Measurements from ENCODE around the gene GSN. TPM values are rescaled to one million over a fixed set of nuclear protein-coding genes. Genes with fewer than 3 reads are reported as not detected.
A peak's percentile ranks its signal among the peaks of the same experiment; 100 is the strongest.

GSN gene
- total RNA-seq, 1 experiment from 2014 or later: 162 TPM

DNA sequence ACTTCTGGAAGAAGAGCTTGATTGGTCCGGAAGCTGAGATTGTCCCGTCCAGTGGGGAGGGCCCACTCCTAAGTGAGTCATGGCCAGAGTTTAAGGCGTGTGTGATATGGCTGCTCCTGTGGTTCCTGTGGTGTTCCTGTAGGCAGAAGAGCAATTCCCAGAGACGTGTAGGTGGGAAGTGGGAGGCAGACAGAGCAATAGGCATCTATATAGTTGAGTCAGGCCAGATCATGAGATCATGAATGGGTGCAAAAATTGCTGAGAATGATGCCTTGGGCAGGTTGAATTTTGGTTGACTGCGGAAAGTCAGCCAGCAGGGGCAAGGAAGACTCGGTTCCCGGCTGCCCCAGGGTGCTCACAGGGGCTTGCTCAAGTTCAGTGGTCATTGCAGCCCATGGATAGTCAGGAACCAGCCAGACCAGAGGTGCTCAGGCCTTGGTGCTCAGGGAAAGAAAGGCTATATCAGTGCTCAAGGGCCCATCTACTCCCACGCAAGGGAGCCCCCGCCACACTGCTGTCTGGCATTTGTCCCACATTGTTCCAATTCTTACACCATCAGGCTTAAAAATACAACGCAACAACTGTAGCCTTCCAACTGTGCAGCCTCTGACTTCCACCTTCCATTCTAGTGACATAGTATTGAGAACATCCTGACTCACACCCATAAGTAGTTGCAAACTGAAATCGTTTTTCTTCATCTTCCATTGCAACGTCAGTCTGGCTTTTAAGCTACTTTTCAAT, 21.0 kb upstream of the GSN start:
- peak; percentile 42 for DNase-seq (ENCODE audit: low spot score)

DNA sequence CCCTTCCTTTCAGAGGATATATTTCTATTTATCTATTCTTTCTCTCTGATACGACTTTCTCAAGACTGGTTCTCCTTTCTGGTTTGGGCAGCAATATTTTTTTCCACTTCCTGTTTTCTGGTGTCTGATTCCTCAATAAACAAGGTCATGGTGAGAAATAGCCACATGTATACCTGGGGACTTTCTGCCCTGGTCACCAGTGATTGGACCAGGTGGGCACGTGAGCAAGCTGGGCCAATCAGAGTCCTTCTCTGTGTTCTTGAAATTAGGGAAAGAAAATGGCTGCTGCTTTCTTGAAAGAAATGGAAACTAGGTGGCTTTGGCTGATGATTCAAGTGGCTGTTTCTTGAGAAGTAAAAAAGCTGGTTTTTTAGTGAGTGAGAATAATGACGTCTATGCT, 18.4 kb upstream of the GSN start:
- no peak for DNase-seq (ENCODE audit: low spot score)

DNA sequence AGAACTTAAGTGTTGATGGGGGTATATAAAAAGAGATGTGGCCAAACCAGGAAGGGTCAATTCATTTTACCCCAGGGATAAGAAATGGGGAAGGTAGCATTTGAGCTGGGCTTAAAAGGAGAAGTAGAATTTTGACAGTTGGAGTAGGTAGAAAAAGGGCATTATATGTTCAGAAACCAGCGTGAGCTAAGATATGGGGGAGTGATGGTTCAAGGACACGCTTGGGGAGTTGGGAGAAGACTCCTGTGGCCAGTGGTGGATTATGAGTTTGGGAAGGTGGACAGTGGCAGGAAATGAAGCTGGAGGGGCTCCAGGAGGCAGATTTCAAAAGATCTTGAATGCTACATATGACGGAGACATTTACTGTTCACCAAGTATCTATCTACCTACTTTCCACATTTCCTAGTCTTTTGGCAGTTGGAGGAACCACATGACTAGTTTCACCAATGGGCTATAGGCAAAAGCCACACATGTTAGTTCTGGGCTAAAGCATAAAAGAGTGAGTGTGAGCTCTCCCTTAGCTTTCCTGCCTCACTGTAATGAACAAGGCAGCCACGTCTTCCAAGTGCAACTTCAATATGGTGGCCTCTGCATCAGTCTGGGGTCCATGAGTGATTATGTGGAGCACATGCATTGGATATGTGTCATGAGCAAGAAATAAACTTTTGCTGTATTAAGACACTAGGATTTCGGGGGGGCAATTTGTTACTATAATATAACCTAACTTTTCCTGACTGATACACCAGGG, 15.7 kb upstream of the GSN start:
- DNase-seq (ENCODE audit: low spot score): no peak

DNA sequence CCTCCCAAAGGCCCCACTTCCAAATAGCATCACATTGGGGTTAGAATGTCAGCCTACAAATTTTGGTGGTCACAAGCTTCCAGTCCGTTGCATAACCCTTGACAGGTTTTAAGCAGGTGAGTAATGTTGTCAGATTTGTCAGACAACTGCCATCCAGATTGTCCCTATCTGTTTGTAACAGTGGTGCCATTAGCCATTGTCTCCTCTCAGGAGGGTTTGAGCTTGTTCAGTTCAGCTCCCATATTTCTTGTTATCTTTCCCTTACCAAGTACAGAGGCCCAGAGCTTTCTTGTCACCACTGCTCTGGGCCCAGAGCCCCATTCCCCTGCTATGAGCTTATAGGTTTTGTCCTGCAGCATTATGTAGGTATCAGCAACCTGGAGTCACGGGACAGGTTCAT, 14.8 kb upstream of the GSN start:
- DNase-seq (ENCODE audit: low spot score): no peak

DNA sequence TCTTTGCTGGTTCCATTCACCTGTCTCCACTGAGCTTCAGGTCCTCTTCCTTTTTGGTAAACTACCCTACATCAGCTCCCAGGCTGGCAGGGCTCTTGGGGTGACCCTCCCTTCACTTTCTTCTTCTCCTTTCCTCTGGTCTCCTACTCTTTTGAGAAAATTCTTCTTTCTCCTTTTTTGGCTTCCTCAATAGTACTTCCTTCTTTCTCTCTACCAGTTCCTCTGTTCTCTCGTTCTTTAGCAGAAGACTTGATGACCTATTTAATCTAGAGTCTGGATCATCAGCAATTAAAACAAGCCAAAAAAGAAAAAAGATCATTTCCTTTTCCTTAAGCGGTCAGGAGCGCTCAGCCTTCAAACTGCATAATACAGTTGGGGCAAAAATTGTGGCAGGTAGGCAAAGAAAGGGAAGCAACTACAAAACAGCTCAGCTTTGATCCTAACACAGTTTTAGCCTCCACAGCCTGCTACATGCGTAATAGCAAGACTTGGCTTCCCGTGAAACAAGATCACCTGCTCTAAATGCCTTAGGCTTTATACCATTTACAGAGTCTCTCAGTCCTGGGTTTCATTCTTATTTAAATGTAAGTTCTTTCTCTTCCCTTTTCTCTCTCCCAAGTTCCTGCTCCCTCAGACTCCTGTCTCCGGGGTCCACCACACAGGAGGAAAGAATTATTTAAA, 14.0 kb upstream of the GSN start:
- DNase-seq (ENCODE audit: low spot score): no peak

DNA sequence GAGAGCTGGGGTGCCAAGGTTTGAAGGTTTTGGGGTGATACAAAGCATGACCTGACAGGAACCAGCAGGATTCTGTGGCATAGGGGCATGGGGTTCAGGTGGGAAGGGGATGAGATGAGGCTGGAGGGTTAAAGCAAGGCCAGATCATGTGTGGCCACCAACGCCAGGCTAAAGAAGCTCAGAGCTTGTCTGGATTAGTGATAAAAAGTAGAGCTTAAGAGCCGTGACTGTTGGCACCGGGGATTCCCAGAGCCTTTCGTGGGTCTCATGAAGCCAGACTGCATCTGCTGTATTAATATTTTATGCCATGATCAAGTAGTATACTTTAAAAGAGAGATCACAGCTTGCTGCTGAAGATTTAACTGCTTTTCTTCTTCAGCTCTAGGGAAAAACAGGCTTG, 8.5 kb upstream of the GSN start:
- DNase-seq (ENCODE audit: low spot score): no peak

DNA sequence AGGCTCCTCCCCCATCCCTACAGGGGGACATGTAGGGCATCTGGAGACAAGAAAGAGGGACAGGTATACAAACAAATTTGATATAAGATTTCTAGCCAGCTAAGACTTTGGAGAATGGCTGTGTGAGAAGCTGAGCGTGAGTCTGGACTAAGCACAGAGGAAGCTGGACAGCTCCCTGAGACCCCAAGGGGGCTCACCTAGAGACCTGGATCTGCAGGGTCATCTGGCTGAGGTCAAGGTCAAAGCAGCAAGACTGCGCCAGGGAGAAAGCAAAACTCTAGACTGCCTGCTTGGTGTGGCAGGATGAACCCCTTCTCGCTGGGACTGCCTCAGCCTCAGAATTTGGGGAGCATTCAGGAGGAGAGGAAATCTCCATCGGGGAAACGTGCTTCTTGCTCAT, 8.0 kb upstream of the GSN start:
- DNase-seq (ENCODE audit: low spot score): no peak

DNA sequence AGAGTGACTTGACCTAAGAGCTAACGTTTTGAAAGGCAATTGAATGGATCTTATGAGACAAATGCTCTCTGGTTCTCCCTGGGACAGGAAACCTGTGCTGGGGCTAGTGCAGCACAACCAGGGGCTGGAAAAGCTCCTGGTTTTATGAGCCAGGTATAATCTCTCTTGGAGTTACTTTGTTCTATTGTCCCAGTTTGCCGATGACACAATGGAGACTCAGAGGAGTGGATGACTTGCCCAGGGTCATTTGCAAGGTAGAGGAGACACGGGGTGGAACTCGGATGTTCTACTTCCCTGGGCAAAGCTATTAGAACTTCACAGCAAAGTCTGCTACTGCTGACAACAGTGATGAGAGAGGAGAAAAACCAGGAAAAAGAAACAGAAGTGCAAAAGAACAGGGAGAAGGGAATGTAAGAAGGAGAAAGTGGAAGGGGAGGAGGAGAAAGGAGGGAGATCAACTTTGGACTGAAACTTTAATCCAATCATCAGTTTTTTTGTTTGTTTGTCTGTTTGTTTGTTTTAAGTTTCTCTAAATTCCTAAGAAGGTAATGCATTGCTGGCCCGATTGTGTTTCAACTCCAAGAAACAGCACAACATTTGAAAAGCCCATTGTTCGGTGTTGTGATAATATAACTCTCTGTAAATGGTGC, 7.4 kb upstream of the GSN start:
- no peak for DNase-seq (ENCODE audit: low spot score)

DNA sequence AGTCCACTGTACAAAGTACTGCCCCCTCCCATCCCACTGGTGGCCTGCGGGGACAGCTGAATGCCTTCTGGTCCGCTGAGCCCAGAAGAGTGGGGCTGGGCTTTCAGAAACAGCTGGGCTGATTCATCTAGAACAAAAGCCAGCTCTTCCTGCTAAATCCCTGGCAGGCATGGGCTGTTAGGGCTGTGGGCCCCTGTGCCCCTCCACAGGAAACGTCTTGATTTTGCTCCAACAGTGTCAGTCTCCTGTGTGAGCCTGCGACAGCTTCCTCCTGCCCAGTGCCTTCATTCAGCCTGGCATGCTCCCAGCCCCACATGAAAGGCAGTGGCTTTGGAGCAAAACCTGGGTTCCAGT, 6.9 kb upstream of the GSN start:
- DNase-seq (ENCODE audit: low spot score): peak; percentile 19

DNA sequence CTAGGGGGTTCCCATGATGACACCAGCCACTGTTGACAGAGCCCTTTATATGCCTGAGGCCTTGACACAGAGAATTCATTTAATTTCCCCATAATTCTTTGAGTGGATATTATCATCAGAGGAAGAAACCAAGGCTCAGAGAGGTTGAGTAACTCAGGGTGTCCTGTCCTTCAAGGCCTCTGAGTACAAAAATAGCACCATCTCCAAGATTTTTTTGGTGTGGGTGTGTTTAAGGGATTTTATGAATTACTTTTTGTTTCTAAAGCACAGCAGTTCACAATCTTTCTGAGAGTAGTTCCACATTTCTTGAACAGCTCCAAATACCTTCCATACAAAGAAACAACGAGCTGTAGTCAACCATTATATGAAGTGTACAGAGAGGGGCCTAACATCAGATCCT, 6.2 kb upstream of the GSN start:
- no peak for DNase-seq (ENCODE audit: low spot score)

DNA sequence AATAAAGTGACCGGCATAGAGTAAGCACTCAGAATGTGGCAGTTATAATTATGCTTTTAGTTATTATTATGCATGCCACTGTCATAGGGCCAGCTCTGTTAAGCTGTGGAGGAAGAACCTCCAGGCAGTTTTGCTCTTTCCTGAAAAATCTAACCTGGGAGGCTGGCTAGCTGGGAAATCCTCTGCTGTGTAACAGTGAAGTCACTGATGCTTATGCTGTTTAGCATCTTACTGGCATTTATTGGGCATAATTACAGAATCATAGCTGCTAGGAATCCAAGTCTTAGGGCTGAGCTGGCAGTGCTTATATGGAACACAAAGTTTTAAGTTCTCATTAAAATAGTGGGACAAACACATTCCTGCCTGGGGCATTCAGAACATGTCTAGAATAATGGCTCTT, 5.5 kb upstream of the GSN start:
- DNase-seq (ENCODE audit: low spot score): no peak

DNA sequence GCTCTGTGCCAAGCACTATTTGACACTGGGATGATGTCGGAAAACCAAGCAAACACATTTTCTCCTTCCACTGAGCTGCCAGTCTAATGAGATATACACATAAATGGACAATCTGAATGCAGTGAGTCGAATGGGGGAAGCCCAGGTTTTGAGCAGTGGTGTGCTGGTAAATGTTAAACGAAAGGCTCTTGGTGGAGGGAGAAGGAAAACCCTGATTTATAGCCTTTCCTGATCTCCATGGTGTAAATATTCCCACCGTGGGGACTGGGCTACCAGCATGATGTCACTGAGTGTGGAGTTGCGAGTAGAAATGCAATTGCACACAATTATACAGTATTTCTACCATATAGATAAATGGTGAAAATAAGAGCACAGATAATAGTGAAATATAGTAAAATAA, 5.0 kb upstream of the GSN start:
- DNase-seq (ENCODE audit: low spot score): no peak

DNA sequence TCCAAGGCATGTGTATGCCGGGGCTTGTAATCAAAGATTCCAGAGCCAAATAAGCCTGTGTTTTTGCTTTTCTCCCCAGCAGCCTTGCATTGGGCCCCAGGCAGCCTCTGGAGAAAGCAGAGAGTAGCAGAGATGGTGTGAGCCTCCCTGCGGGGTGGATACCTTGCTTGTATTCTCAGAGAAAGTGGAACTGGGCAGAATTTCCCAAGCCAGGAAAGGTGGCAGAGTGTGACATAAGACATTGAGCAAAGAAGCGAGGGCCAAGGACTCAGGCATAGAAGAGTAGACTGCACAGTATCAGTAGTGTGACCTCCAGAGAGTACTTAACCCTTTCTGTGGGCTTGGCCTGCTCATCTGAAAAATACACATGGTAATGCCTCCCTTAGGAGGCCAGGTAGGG, 1.6 kb upstream of the GSN start:
- DNase-seq (ENCODE audit: low spot score): no peak

DNA sequence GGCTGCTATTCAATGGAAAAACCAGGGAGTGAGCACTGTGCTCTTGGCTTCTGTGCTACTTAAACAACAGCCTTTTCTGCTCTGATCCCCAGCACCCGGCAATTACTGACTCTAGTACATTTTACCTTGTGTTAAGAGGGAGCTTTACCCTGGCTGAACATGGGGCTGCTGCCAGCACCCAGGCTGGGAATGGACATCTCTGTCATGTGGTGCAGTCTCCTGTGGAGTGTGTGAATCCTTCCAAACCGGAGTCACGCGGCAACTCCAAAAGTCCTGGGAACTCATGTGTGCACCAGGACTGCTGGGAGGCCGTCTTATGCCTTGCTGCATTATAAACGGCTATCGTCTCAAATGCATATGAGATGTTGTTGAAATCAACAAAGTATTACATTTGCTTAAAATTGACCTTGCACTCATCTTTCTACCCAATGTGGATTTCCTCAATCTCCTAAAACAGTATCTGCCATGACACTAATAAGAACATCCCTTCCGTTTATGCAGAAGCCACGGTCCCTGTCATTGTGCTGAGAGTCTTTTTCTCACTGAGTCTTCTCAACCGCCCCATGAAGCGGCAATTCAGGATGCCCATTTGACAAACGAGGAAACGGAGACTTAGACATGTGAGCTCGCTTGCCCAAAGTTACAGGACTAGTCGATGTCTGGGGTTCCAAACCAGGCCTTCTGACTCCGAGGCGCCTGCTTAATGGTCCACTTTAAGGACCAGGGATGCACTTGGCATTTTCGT, 884 bp upstream of the GSN start:
- DNase-seq (ENCODE audit: low spot score): no peak

DNA sequence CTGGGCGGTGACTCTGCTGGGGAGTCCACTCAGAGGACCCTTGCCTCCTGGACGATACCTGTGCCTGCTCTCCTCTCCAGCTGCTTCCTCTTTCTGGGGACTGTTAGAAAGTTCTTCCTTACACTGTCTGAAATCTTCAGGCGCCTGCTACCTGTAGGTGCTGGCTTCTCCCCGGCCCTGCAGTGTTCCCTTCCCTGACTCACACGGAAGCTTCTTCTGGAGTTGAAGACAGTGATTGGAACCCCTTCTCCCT, 562 bp downstream of the GSN start:
- DNase-seq (ENCODE audit: low spot score): peak; percentile 31

DNA sequence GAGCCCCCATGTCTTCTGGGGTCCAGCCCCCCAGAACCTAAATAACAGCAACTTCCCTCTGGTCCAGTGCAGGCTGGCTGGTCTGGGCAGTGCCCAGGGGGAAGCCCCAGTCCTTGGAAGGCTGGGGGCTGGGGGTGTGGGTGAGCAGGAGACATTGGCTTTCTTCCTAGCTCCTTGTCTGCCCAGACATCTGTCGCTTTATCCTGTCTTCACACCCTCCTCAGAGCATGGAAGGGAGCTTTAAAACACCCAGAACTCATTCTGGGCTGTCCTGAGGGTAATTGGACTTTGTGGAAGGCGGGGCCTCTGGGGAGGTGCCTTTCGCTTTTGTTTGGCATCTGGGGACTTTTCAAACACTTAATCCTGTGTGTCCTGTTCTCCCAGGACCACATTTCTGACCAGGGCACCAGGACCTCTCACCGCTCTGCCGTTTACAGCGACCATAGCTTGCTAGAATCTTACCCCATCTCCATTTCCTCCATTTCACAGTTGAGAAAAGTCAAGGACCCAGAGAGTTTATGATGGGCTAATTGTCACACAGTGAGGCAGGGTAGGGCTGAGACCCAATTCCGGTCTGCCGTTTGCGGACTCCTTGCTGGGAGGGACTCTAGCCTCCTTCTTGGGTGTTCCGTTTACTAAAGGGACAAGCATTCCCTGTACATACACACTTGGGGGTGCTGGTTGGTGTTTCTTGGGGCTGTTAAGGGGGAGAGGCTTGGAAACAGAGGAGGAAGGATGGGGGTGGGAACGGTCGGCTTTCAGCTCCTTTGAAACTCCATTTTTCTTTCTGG, 1.1 kb downstream of the GSN start:
- DNase-seq (ENCODE audit: low spot score): peak; percentile 55

DNA sequence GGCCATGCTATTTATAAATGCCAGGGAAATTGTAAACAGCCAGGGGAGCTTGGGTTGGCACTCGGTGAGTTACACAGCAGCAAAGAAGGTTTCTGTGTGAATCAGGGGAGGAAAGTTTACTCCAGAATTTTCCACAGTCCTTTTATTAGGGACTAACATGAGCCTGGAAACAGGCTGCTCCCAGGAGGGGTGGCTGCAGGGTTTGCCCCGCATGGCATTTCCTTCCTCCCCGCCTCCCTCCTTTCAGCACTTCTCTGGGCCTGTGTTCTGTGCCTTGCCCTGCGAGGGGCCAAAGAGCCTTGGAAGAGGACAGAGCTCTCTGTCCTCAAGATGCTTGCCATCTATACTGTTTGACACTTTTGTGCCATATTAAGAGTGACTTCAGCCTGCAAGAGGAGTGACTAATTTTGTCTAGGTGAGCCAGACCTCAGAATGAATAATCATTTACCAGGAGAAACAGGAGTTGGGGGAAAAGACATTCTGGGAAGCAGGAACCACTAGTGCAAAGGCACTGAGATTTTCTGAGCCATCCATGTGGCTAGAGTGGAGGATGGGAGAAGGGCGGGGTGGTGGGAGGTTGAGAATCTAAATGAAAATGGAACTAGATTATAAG, 1.8 kb downstream of the GSN start:
- DNase-seq (ENCODE audit: low spot score): no peak

DNA sequence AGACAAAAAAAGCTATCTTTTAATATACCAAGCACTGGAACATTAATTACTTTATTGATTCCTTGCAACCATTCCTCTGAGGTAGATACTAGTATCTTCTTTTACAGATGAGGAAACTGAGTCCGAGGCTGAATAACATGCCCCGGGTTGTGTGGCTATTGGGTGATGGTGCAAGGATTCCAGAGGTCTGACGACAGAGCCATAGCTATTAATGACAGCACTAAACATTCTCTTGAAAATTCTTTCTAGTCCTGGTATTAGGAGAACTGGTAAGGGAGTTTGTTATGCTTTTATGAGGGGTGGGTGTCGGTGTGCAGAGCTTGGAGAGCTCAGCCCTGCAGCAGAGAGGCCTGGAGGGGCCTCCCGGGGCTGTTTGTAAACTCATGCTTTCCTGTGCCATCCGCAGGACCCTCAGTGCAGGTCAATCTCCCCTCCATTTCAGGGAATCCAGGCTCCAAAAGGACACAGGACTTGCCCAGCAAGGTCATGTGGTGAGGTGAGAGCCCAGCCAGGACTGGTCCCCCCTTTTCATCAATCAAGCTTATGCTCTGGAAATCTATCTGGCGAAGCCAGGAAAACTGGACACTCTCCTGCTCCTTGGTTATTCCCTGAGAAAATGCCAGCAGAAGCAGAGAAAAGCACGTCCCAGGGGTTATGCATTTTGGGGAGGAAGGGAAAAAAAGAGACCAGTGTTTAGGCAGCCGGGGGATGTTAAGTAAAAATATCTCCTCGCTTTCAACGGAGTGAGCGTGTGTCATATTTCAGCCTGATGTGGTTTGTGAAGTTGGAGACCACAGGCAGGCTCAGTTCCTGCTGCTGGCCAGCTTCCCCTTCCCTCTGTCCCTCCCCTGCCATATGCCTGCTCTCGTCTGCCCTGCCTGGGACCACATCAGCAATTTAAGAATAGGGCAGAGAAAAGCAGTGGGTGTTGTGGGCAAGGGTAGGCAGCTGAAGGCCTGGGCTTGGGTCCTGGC, 3.7 kb downstream of the GSN start:
- DNase-seq (ENCODE audit: low spot score): peak; percentile 56

DNA sequence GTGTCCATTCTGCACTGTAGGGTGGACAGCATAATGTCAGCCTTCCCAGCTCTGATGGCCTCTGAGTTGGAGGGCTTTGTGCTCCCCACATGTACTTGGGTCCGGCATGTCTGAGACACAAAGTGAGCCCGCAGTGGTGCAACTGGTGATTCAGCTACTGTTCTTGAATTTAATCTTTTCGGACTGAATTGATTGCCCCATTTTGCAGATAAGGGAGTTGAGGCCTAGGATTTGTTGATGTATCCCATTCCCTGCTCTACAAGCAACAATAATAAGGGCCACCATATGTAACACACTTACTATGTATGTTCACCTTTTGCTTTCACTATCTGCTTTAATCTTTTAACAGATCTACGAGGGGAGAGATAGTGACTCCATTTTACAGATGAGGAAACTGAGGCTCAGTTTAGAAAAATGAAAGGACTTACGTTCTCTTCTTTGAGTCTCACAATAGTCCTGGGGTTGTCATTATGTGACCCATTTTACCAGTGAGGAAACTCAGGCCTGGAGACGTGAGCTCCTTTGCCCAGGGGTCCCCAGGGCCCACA, 4.5 kb downstream of the GSN start:
- DNase-seq (ENCODE audit: low spot score): no peak
